Activated CD4-positive, CD25-positive, alpha-beta regulatory T cell treated with anti-CD3 and anti-CD28 coated beads, Interleukin-2, amount 50 U/mL, for 16 hours (primary cell): ENCODE data around the gene TMEM132D.

Source experiments
- DNase-seq: peaks from one replicate; pipeline ENCODE4 v3.0.0-alpha.2; 2020; ENCODE audit warnings: low read depth, low spot score

Gene TMEM132D

GRCh38 chr12:129446696-129447095 is 457.1 kb downstream of the TMEM132D start:
- DNase-seq, result no peak

- no peak for DNase-seq
Observed at GRCh38 chr12:129440278-129440677, 463.5 kb downstream of the TMEM132D start.

GRCh38 chr12:129434790-129435189 is 469.0 kb downstream of the TMEM132D start:
- no peak for DNase-seq

GRCh38 chr12:129428240-129428936 is 475.4 kb downstream of the TMEM132D start:
- DNase-seq, result no peak

- no peak for DNase-seq
Observed at GRCh38 chr12:129423041-129423580, 480.7 kb downstream of the TMEM132D start.

- no peak for DNase-seq
Observed at GRCh38 chr12:129413295-129413694, 490.5 kb downstream of the TMEM132D start.

- DNase-seq, result no peak
Observed at GRCh38 chr12:129409281-129409680, 494.5 kb downstream of the TMEM132D start.

- no peak for DNase-seq
Observed at GRCh38 chr12:129404556-129404955, 499.3 kb downstream of the TMEM132D start.

- DNase-seq, result no peak
Observed at GRCh38 chr12:129401572-129401971, 502.3 kb downstream of the TMEM132D start.

GRCh38 chr12:129394177-129394825 is 509.5 kb downstream of the TMEM132D start:
- no peak for DNase-seq

GRCh38 chr12:129393357-129393937 is 510.4 kb downstream of the TMEM132D start:
- no peak for DNase-seq

- no peak for DNase-seq
Observed at GRCh38 chr12:129385637-129385990, 518.2 kb downstream of the TMEM132D start.

- no peak for DNase-seq
Observed at GRCh38 chr12:129383956-129384355, 519.9 kb downstream of the TMEM132D start.

GRCh38 chr12:129381715-129382114 is 522.1 kb downstream of the TMEM132D start:
- DNase-seq, result no peak

GRCh38 chr12:129379076-129379804 is 524.6 kb downstream of the TMEM132D start:
- no peak for DNase-seq

- DNase-seq, result no peak
Observed at GRCh38 chr12:129378496-129378895, 525.3 kb downstream of the TMEM132D start.

GRCh38 chr12:129373746-129374145 is 530.1 kb downstream of the TMEM132D start:
- no peak for DNase-seq

GRCh38 chr12:129372876-129373275 is 530.9 kb downstream of the TMEM132D start:
- no peak for DNase-seq

GRCh38 chr12:129372348-129372747 is 531.5 kb downstream of the TMEM132D start:
- no peak for DNase-seq

GRCh38 chr12:129371268-129371667 is 532.6 kb downstream of the TMEM132D start:
- no peak for DNase-seq

- DNase-seq, result no peak
Observed at GRCh38 chr12:129366656-129367055, 537.2 kb downstream of the TMEM132D start.

- DNase-seq, result no peak
Observed at GRCh38 chr12:129363041-129363440, 540.8 kb downstream of the TMEM132D start.
